ENCODE data around the gene CYP1B1.
"Not testable (repeated sequence)": the region's sequence is repeated elsewhere in the genome, so short reads cannot be mapped to it uniquely, and the experiment has no call there.

GRCh38 chr2:38020359-38021069 is 55.4 kb downstream of the CYP1B1 start:
- not testable (repeated sequence) for TF ChIP-seq CTCF, POLR2A (IDR thresholded peaks at IDR 0.05)
